Measurements from ENCODE around the gene KRTAP5-1. TPM values are rescaled to one million over a fixed set of nuclear protein-coding genes. Genes with fewer than 3 reads are reported as not detected.

Gene KRTAP5-1
- total RNA-seq, 2 experiments from 2014 or later = not detected

DNA sequence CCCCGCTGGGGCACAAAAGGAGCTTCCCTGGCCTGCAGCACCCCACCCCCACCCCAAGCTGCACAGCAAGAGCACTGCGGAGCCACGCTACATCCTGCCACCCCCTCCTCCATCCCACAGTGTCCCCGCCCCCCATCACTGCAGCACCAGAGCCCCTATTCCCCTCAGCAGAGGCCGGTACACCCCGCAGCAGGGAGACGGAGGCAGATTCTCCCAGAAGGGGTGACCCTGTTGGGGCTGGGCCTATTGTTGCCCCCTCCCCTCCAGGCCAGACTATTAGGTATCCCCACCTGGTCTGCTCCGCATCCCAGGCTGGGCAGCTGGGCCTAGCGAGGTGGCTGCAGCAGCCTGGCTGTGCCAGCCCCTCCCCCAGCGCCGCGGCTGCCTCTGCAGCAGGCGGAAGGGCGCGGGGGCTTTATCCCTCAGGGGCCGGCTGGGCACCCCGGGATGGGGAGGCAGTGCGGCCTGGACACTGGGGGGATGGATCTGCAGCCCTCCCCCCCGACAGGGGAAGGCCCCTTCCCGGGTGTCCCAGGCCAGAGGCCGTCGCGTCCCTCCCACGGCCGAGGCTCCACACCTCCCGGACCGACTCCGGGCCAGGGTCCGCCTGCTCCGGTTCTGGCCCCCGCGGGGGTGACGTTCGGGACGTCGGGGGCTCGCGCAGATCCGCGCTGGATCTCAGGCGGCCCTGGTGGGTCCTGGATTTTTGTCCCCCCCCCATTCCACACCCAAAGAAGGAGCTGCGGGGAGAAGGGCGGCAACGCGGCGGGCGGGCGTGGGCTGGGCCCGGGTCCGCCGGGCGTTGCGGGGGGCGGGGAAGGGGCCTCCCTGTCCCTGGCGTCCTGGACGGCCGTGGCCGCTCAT lies 14.0 kb downstream of the KRTAP5-1 start:
- ATAC-seq (no peak), DNase-seq (peak; percentile 45)
- peaks cover 2% of the 10 kb centered on the region for H3K27me3 Mint-ChIP-seq
- peak overlapping the region; percentile 54 for H3K4me3 Mint-ChIP-seq
- H3K36me3 Mint-ChIP-seq (ENCODE audit: low read depth) = no peaks in the 10 kb centered on the region
- TF ChIP-seq, protein P1, sequence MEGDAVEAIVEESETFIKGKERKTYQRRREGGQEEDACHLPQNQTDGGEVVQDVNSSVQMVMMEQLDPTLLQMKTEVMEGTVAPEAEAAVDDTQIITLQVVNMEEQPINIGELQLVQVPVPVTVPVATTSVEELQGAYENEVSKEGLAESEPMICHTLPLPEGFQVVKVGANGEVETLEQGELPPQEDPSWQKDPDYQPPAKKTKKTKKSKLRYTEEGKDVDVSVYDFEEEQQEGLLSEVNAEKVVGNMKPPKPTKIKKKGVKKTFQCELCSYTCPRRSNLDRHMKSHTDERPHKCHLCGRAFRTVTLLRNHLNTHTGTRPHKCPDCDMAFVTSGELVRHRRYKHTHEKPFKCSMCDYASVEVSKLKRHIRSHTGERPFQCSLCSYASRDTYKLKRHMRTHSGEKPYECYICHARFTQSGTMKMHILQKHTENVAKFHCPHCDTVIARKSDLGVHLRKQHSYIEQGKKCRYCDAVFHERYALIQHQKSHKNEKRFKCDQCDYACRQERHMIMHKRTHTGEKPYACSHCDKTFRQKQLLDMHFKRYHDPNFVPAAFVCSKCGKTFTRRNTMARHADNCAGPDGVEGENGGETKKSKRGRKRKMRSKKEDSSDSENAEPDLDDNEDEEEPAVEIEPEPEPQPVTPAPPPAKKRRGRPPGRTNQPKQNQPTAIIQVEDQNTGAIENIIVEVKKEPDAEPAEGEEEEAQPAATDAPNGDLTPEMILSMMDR (IDR thresholded peaks at IDR 0.05) = no peak
- no peak overlapping the region for H3K27ac Mint-ChIP-seq
- intact Hi-C loops (cut with micrococcal nuclease) = no loop called here
- no peaks in the 10 kb centered on the region for H3K9me3 Mint-ChIP-seq
- peaks cover 22% of the 10 kb centered on the region for H3K4me1 Mint-ChIP-seq (ENCODE audit: low read depth)
- ChIA-PET CTCF (interaction anchor here (3.8 kb wide), 1 partner anchor 25 kb away, joined by 17 read pairs; no protein-coding TSS in a partner anchor), POLR2A (interaction anchor here (1.3 kb wide), 1 partner anchor 9 kb away, joined by 3 read pairs; no protein-coding TSS in a partner anchor)

DNA sequence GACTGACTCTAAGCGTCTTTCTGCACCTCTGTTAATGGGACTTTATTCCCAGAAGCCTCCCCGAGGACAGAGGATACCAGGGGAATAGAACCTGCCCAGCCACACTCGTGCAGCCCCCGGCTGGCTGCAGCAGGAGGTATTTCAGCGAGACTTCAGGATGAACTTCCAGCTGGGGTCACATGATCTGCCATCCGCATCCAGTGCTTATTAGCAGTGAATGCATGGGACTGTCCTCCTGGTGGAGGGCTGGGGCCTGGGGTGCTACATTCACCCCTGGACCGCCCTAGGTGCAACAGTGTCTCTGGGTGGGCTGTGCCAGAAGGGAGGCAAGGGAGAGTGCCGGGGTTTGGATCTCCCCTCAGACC lies 14.6 kb downstream of the KRTAP5-1 start:
- Mint-ChIP-seq H3K9me3 (no peaks in the 10 kb centered on the region), H3K4me3 (peak overlapping the region; percentile 54), H3K36me3 (ENCODE audit: low read depth) (no peaks in the 10 kb centered on the region), H3K27me3 (peaks cover under 1% of the 10 kb centered on the region), H3K4me1 (ENCODE audit: low read depth) (peaks cover 22% of the 10 kb centered on the region), H3K27ac (no peak overlapping the region)
- ChIA-PET POLR2A (interaction anchor here (1.3 kb wide), 1 partner anchor 9 kb away, joined by 3 read pairs; no protein-coding TSS in a partner anchor), CTCF (interaction anchor here (3.8 kb wide), 1 partner anchor 24 kb away, joined by 17 read pairs; no protein-coding TSS in a partner anchor)
- intact Hi-C loops (cut with micrococcal nuclease) = no loop called here
- ATAC-seq (no peak), DNase-seq (no peak)
- TF ChIP-seq, protein P1 (IDR thresholded peaks at IDR 0.05) = no peak

DNA sequence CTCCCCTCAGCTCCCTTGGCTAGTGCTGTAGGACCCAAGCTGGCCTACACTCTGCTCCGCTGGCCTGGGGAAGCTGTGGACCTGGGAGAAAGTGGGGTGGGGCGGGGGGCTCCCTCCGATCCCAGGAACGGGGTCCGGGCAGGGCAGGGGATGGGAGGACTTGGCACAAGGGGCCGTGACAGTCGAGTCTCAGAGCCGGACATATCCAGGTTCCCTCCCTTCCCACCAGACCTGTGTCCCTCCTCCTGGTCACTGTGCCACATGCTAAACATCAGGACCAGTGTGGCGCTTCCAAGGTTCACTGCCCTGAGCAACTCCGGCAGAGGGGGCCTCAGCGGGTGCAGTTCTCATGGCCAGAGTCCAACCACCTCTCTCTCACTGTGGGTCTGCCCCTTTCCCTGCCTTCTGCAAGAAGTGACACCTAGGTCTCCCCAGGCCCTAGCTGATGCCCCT lies 15.1 kb downstream of the KRTAP5-1 start:
- intact Hi-C loops (cut with micrococcal nuclease) = no loop called here

DNA sequence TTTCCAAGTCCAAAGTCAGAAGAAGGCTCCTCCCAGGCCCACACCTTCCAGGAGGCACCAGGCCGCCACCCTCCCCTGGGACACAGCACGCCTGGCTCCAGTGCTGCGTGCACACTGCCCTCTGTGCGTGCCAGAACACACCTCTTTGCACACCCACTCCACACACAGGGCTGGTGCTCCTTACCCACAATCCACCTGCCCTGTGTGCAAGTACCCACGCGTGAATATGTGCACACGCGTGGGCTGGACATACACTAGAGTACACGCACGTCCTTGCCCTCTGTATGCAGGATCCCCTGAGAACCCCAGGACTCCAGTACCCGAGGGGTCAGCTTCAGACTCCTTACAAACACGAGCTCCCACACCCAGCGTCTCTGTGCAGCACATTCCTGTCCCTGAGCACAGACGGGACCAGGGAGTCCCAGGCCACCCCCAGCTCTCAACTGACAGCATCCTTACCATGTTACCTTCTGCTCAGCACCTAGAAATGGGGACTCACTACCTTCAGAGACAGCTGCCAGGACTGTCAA lies 15.8 kb downstream of the KRTAP5-1 start:
- DNase-seq = no peak
- TF ChIP-seq, protein P1 (IDR thresholded peaks at IDR 0.05) = no peak
- H3K9me3 Mint-ChIP-seq = no peaks in the 10 kb centered on the region
- no peak overlapping the region for H3K4me3 Mint-ChIP-seq
- POLR2A ChIA-PET = interaction anchor here (0.7 kb wide), 1 partner anchor 30 kb away, joined by 3 read pairs; no protein-coding TSS in a partner anchor
- no peaks in the 10 kb centered on the region for H3K36me3 Mint-ChIP-seq (ENCODE audit: low read depth)
- intact Hi-C loops (cut with micrococcal nuclease) = no loop called here
- no peak for ATAC-seq
- no peak overlapping the region for H3K27ac Mint-ChIP-seq
- H3K4me1 Mint-ChIP-seq (ENCODE audit: low read depth) = peaks cover 22% of the 10 kb centered on the region
- no peaks in the 10 kb centered on the region for H3K27me3 Mint-ChIP-seq
- CTCF ChIA-PET = interaction anchor here (0.9 to 3.8 kb wide), 4 partner anchors 9 to 55 kb away, joined by 3 to 17 read pairs (median 6); no protein-coding TSS in a partner anchor

More for the DNA sequence above, 15.1 kb downstream of the KRTAP5-1 start:
- H3K36me3 Mint-ChIP-seq (ENCODE audit: low read depth) = no peaks in the 10 kb centered on the region
- ATAC-seq (no peak), DNase-seq (no peak)
- H3K4me3 Mint-ChIP-seq = no peak overlapping the region
- TF ChIP-seq, protein P1 (IDR thresholded peaks at IDR 0.05) = no peak
- ChIA-PET CTCF (interaction anchor here (1.4 to 3.8 kb wide), 3 partner anchors 9 to 25 kb away, joined by 5 to 17 read pairs (median 7); no protein-coding TSS in a partner anchor), POLR2A (interaction anchor here (0.7 to 1.3 kb wide), 2 partner anchors 8 to 30 kb away, joined by 3 read pairs; no protein-coding TSS in a partner anchor)
- no peaks in the 10 kb centered on the region for H3K9me3 Mint-ChIP-seq
- H3K27ac Mint-ChIP-seq = no peak overlapping the region
- no peaks in the 10 kb centered on the region for H3K27me3 Mint-ChIP-seq
- H3K4me1 Mint-ChIP-seq (ENCODE audit: low read depth) = peaks cover 22% of the 10 kb centered on the region

All from activated CD8-positive, alpha-beta T cell treated with anti-CD3 and anti-CD28 coated beads for 36 hours (primary cell).